Measurements from ENCODE around the gene UTY. TPM values are rescaled to one million over a fixed set of nuclear protein-coding genes. Genes with fewer than 3 reads are reported as not detected.

The UTY gene
- total RNA-seq, 3 donors from 2014 or later = 53.3 TPM; not detected in 2

DNA sequence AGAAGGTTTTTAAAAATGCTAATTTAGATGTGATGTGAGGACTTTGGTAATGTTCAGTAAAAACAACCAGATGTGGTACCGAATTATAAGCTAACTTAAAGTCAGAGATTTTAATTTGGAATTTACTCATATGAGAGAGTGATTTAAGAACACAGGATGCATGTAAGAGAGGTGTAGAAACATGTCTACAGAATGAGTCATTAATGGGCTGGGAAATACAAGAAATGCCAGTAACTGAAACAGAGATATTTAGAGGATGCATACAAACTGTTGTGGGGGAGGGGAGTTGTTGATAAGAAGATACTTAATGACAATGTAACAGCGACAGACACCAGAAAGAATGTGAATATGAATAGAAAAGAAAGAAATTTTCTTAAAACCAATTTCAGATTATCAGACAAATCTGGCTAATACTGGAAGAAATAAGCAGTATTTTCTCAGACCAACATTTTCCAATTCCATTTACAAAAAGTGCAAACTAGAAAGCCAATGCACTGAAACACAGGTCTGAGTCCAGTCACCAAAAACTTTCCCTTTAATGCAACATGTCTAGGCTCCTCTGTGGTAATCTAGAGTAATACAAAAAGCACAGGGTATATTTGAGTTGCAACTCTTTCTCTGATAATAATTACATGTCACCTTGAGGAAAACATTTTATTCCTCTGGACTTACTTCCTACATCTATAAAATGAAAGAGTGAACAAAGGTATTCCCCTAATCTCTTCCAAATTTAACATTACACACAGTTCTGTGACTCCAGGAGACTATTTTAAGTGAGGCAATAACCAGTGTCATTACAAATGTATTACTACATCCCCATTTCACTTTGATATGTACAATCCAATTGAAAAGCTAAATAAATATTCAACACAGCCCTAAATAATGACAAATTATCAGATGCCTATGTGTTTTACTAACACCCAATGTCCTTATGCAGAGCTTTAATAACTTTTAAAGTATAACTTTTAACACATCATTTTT lies 117.9 kb downstream of the UTY start:
- H3K27ac ChIP-seq = no peak overlapping the region
- no peak for DNase-seq (ENCODE audit: low spot score in 2 of 2)
- intact Hi-C loops (cut with DNase I; ENCODE audit: low total_unique reads) = no loop called here
- TF ChIP-seq POLR2AphosphoS5 (IDR thresholded peaks at IDR 0.05) = no peak
- TF ChIP-seq, protein P1, sequence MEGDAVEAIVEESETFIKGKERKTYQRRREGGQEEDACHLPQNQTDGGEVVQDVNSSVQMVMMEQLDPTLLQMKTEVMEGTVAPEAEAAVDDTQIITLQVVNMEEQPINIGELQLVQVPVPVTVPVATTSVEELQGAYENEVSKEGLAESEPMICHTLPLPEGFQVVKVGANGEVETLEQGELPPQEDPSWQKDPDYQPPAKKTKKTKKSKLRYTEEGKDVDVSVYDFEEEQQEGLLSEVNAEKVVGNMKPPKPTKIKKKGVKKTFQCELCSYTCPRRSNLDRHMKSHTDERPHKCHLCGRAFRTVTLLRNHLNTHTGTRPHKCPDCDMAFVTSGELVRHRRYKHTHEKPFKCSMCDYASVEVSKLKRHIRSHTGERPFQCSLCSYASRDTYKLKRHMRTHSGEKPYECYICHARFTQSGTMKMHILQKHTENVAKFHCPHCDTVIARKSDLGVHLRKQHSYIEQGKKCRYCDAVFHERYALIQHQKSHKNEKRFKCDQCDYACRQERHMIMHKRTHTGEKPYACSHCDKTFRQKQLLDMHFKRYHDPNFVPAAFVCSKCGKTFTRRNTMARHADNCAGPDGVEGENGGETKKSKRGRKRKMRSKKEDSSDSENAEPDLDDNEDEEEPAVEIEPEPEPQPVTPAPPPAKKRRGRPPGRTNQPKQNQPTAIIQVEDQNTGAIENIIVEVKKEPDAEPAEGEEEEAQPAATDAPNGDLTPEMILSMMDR (IDR thresholded peaks at IDR 0.05) = no peak
- no peak for TF ChIP-seq POLR2A (IDR thresholded peaks at IDR 0.05)
- H3K4me3 ChIP-seq = no peak overlapping the region
- H3K27me3 ChIP-seq = no peaks in the 10 kb centered on the region
- H3K36me3 ChIP-seq = no peaks in the 10 kb centered on the region
- H3K4me1 ChIP-seq = no peaks in the 10 kb centered on the region
- no peaks in the 10 kb centered on the region for H3K9me3 ChIP-seq

DNA sequence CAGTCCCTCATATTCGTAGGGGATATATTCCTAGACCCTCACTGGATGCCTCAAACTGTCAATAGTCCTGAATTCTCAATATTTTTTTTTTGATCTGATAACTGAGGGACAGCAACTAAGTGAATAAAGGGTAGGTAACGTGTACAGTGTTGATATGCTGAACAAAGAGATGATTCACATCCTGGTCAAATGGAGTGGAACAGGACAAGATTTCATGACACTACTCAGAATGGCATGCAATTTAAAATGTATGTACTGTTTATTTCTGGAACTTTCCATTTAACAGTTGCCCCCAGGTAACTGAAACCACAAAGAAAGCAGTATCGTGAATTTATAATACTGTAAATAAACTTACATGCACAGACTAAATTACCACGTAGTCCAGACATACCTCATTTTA lies 128.4 kb downstream of the UTY start:
- Histone ChIP-seq H3K27me3 (no peaks in the 10 kb centered on the region), H3K36me3 (no peaks in the 10 kb centered on the region), H3K4me3 (no peak overlapping the region), H3K9me3 (no peaks in the 10 kb centered on the region), H3K4me1 (no peaks in the 10 kb centered on the region), H3K27ac (no peak overlapping the region)
- no peak for DNase-seq (ENCODE audit: low spot score in 2 of 2)
- intact Hi-C loops (cut with DNase I; ENCODE audit: low total_unique reads) = no loop called here
- TF ChIP-seq, protein P1 (IDR thresholded peaks at IDR 0.05) = no peak
- TF ChIP-seq POLR2A (IDR thresholded peaks at IDR 0.05) (no peak), POLR2AphosphoS5 (IDR thresholded peaks at IDR 0.05) (no peak)

DNA sequence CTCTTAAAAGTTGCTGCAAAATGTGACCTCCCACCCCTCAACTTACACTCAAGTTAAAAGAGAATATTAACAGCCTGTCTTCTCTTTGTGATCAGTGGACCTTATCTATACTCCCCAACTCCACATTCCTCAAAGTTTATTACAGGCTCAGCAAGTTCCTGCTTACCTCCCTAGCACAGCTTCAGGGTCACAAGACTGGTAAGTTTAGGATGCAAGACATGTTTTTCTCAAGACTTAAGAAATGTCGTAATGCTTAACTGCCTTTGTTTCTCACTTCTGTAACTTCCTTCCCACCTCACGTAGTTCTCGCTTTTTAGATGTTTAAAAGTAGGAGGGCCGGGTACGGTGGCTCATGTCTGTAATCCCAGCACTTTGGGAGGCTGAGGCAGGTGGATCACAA lies 132.7 kb downstream of the UTY start:
- no peak for TF ChIP-seq POLR2AphosphoS5 (IDR thresholded peaks at IDR 0.05)
- TF ChIP-seq POLR2A (IDR thresholded peaks at IDR 0.05) = no peak
- TF ChIP-seq, protein P1 (IDR thresholded peaks at IDR 0.05) = no peak
- Histone ChIP-seq H3K4me1 (no peaks in the 10 kb centered on the region), H3K27me3 (no peaks in the 10 kb centered on the region), H3K36me3 (no peaks in the 10 kb centered on the region), H3K4me3 (no peak overlapping the region), H3K9me3 (no peaks in the 10 kb centered on the region), H3K27ac (no peak overlapping the region)
- intact Hi-C loops (cut with DNase I; ENCODE audit: low total_unique reads) = no loop called here
- DNase-seq (ENCODE audit: low spot score in 2 of 2) = no peak

DNA sequence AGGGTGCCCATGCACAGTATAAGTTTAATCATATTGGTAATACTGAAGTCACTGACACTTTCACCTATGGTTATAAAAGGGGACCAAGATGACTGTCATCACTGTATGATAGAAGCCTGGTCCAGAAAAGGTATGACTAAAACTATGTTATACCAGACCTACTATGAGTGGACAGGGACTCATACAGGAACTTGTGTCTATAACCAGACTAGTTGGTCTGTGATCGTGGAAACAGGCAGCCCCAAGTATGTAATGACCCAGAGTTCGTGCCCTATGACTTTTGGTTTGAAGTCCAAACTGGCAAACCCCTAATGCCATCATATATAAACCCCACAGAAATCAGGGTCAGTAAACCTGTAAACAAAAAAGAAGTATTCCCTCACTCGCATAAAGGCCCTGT lies 134.3 kb downstream of the UTY start:
- Histone ChIP-seq H3K4me3 (no peak overlapping the region), H3K4me1 (no peaks in the 10 kb centered on the region), H3K27ac (no peak overlapping the region), H3K36me3 (no peaks in the 10 kb centered on the region), H3K27me3 (no peaks in the 10 kb centered on the region), H3K9me3 (no peaks in the 10 kb centered on the region)
- TF ChIP-seq POLR2AphosphoS5 (IDR thresholded peaks at IDR 0.05) (no peak), POLR2A (IDR thresholded peaks at IDR 0.05) (no peak)
- TF ChIP-seq, protein P1 (IDR thresholded peaks at IDR 0.05) = no peak
- intact Hi-C loops (cut with DNase I; ENCODE audit: low total_unique reads) = no loop called here
- DNase-seq (ENCODE audit: low spot score in 2 of 2) = no peak

DNA sequence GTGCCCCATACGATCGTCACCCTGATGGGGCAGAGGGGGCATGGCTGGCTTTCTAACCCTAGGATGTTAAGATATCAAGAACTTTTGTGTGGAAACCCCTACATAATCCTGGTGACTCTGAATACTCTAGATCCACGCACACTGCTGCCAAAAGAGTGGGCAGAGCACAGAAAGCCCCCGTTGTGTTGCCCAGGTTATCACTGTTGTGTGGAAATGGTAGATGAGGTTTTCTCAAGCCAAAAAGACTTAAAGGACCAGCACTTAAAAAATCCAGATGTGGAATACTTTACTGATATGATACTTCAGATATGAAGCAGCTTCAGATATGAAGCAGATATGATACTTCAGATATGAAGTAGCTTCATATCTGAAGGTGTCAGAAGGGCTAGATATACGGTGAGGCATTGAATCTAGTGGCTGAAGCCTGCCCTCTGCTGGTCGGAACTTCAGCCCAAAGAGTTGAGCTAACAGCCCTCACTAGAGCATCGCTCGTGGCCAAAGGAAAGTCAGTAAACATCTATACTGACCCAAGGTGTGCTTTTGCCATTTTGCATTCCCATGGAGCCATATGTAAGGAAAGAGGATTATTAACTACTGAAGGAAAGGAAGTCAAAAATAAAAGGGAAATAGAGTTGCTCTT lies 136.4 kb downstream of the UTY start:
- H3K27me3 ChIP-seq = no peaks in the 10 kb centered on the region
- H3K9me3 ChIP-seq = no peaks in the 10 kb centered on the region
- no peak overlapping the region for H3K27ac ChIP-seq
- H3K4me3 ChIP-seq = no peak overlapping the region
- no peaks in the 10 kb centered on the region for H3K36me3 ChIP-seq
- TF ChIP-seq POLR2A (IDR thresholded peaks at IDR 0.05) = no peak
- TF ChIP-seq POLR2AphosphoS5 (IDR thresholded peaks at IDR 0.05) = no peak
- TF ChIP-seq, protein P1 (IDR thresholded peaks at IDR 0.05) = no peak
- DNase-seq (ENCODE audit: low spot score in 2 of 2) = no peak
- H3K4me1 ChIP-seq = no peaks in the 10 kb centered on the region
- intact Hi-C loops (cut with DNase I; ENCODE audit: low total_unique reads) = no loop called here

Data from breast epithelium (tissue), 4 donors.